Keratinocyte (primary cell): Measurements from ENCODE around the gene ZNF555. TPM values are rescaled to one million over a fixed set of nuclear protein-coding genes. Genes with fewer than 3 reads are reported as not detected.
A peak's percentile ranks its signal among the peaks of the same experiment; 100 is the strongest.
"Not testable (repeated sequence)": the region's sequence is repeated elsewhere in the genome, so short reads cannot be mapped to it uniquely, and the experiment has no call there.

Experiments
- DNase-seq: peaks from one replicate; pipeline ENCODE4 v3.0.0-alpha.2; 2011; ENCODE audit warnings: low read depth, missing footprints, low spot score
- FAIRE-seq: peaks from 2 replicates; lab custom pipeline; 2011; peaks lifted over from hg19 to GRCh38; lab: Jason Lieb, UNC
- H2AFZ ChIP-seq: 2 replicates; pipeline ENCODE4 v1.6.0; 2012; ENCODE audit warnings: low read length, control low read depth, inconsistent platforms; ENCODE audit not compliant: control insufficient read depth
- H3K27ac ChIP-seq: 2 replicates; pipeline ENCODE4 v1.5.1; 2011; ENCODE audit warnings: low read length; ENCODE audit not compliant: control insufficient read depth, insufficient read depth
- H3K27me3 ChIP-seq: 3 replicates; pipeline ENCODE4 v1.6.0; 2011; ENCODE audit warnings: low read length; ENCODE audit not compliant: control insufficient read depth, insufficient read depth; ENCODE audit errors: extremely low read depth
- H3K36me3 ChIP-seq, 2 experiments: 2 replicates in 1 of 2; 3 replicates in 1 of 2; pipeline ENCODE4 v1.5.1; 2011; ENCODE audit warnings: low read length in 2 of 2, mild to moderate bottlenecking in 1 of 2; ENCODE audit not compliant: control insufficient read depth in 2 of 2, insufficient read depth in 2 of 2; ENCODE audit errors: extremely low read depth in 1 of 2
- H3K4me1 ChIP-seq: 3 replicates; pipeline ENCODE4 v1.5.1; 2011; ENCODE audit warnings: low read length; ENCODE audit not compliant: control insufficient read depth, insufficient read depth; ENCODE audit errors: extremely low read depth
- H3K4me2 ChIP-seq: 3 replicates; pipeline ENCODE4 v1.6.0; 2011; ENCODE audit warnings: low read depth, low read length; ENCODE audit not compliant: control insufficient read depth, insufficient read depth; ENCODE audit errors: extremely low read depth
- H3K4me3 ChIP-seq, 3 experiments: fragments of 200-600 bp in 1 of 3; sonication (generic) in 1 of 3; 2 replicates in 2 of 3; 3 replicates in 1 of 3; pipeline ENCODE4 v1.5.1; 2011 to 2016; ENCODE audit warnings: low read length in 3 of 3, mild to moderate bottlenecking in 3 of 3, control low read depth in 2 of 3, inconsistent platforms in 1 of 3, low read depth in 1 of 3, mixed read lengths in 1 of 3, mixed run types in 1 of 3, moderate library complexity in 1 of 3; ENCODE audit not compliant: control insufficient read depth in 2 of 3, insufficient read depth in 2 of 3; ENCODE audit errors: extremely low read depth in 1 of 3
- H3K79me2 ChIP-seq: 2 replicates; pipeline ENCODE4 v1.6.0; 2012; ENCODE audit warnings: low read length; ENCODE audit not compliant: control insufficient read depth, insufficient read depth
- H3K9ac ChIP-seq: 3 replicates; pipeline ENCODE4 v1.6.0; 2011; ENCODE audit warnings: low read length; ENCODE audit not compliant: control insufficient read depth, insufficient read depth; ENCODE audit errors: extremely low read depth
- H3K9me1 ChIP-seq: 3 replicates; pipeline ENCODE4 v1.6.0; 2011; ENCODE audit warnings: low read length; ENCODE audit not compliant: control insufficient read depth, insufficient read depth; ENCODE audit errors: extremely low read depth
- H3K9me3 ChIP-seq: 2 replicates; pipeline ENCODE4 v1.5.1; 2012; ENCODE audit warnings: low read depth, low read length; ENCODE audit not compliant: control insufficient read depth
- H4K20me1 ChIP-seq: 3 replicates; pipeline ENCODE4 v1.6.0; 2011; ENCODE audit warnings: low read length; ENCODE audit not compliant: control insufficient read depth, insufficient read depth; ENCODE audit errors: extremely low read depth
- CTCF ChIP-seq, 3 experiments: IDR thresholded peaks in 1 of 3; conservative IDR thresholded peaks in 1 of 3; optimal IDR thresholded peaks in 1 of 3; 2 replicates in 2 of 3; 3 replicates in 1 of 3; pipeline versions ENCODE3 to v1.5.1; 2011; ENCODE audit warnings: low read length in 3 of 3, mild to moderate bottlenecking in 3 of 3, moderate library complexity in 2 of 3, control low read depth in 1 of 3, inconsistent platforms in 1 of 3; ENCODE audit not compliant: insufficient read depth in 2 of 3; ENCODE audit errors: extremely low read depth in 1 of 3
- EZH2 ChIP-seq: IDR thresholded peaks from one replicate; pipeline ENCODE4 v1.6.1; 2012; ENCODE audit warnings: inconsistent platforms, mild to moderate bottlenecking, low read length, moderate library complexity
- dilution Hi-C: fragments of 300-500 bp; cut with MboI; formaldehyde crosslinking; loops from one replicate; pipeline ENCODE4 v1.7.0; 2020; ENCODE audit warnings: low sequenced_read_pairs; ENCODE audit not compliant: extremely low pct_ligation_motif_present
- polyA plus RNA-seq, 5 experiments: library from polyadenylated mRNA; depleted of rRNA in 3 of 5; stranded (reverse) in 3 of 5; stranded (forward) in 1 of 5; unstranded in 1 of 5; fragments of >200 nt; gene quantifications; 1 replicate in 1 of 5; 2 replicates in 3 of 5; 3 replicates in 1 of 5; pipeline versions ENCODE4 v1.2.1 to v1.2.3, GENCODE V29; 2011 to 2012; ENCODE audit warnings: missing spikeins in 2 of 5, low read depth in 1 of 5, low replicate concordance in 1 of 5

The ZNF555 gene
- polyA plus RNA-seq, 1 donor (not counting 4 experiments of a cell fraction or from before 2014, with no cell fraction given): 4.3 TPM

- H3K36me3 ChIP-seq: peaks cover 10 to 15% of the 10 kb centered on the region in 2 experiments
- no peak for DNase-seq
- TF ChIP-seq CTCF (optimal IDR thresholded peaks at IDR 0.05 in 1 of 3, IDR thresholded peaks at IDR 0.05 in 1 of 3, conservative IDR thresholded peaks at IDR 0.05 in 1 of 3; ENCODE audit: extremely low read depth in 1 of 3, insufficient read depth in 2 of 3, low read length in 3 of 3) (no peak), EZH2 (no peak)
These were observed 26.1 kb upstream of the ZNF555 start for GRCh38 chr19:2815191-2815614.

GRCh38 chr19:2815923-2816322 lies 25.4 kb upstream of the ZNF555 start:
- Histone ChIP-seq H3K36me3 (peaks cover 9 to 10% of the 10 kb centered on the region in 2 experiments), H2AFZ (no peak overlapping the region), H3K79me2 (peaks cover 4% of the 10 kb centered on the region), H3K4me1 (peaks cover 7% of the 10 kb centered on the region), H3K27ac (no peak overlapping the region), H3K9ac (no peak overlapping the region), H3K9me3 (no peaks in the 10 kb centered on the region), H3K27me3 (no peaks in the 10 kb centered on the region), H3K4me2 (no peak overlapping the region), H3K9me1 (no peaks in the 10 kb centered on the region), H3K4me3 (no peak overlapping the region), H4K20me1 (no peaks in the 10 kb centered on the region)
- DNase-seq (no peak), FAIRE-seq (no peak)
- dilution Hi-C loops: no loop called here
- no peak for TF ChIP-seq EZH2

More at GRCh38 chr19:2815191-2815614, 26.1 kb upstream of the ZNF555 start:
- no peaks in the 10 kb centered on the region for H3K9me1 ChIP-seq
- no peak overlapping the region for H2AFZ ChIP-seq
- peaks cover under 1% of the 10 kb centered on the region for H3K4me1 ChIP-seq
- H3K9me3 ChIP-seq: no peaks in the 10 kb centered on the region
- H3K27me3 ChIP-seq: no peaks in the 10 kb centered on the region
- no peak overlapping the region for H3K27ac ChIP-seq
- peaks cover 1% of the 10 kb centered on the region for H3K79me2 ChIP-seq
- H3K4me2 ChIP-seq: no peak overlapping the region
- no peak overlapping the region for H3K4me3 ChIP-seq
- no peaks in the 10 kb centered on the region for H4K20me1 ChIP-seq
- no peak overlapping the region for H3K9ac ChIP-seq
- no peak for FAIRE-seq
- dilution Hi-C loops: no loop called here

GRCh38 chr19:2816641-2817040 lies 24.6 kb upstream of the ZNF555 start:
- Histone ChIP-seq H3K27me3 (no peaks in the 10 kb centered on the region), H2AFZ (no peak overlapping the region), H3K9me1 (no peaks in the 10 kb centered on the region), H3K9ac (no peak overlapping the region), H3K9me3 (no peaks in the 10 kb centered on the region), H3K36me3 (peaks cover 5 to 10% of the 10 kb centered on the region in 2 experiments), H3K27ac (no peak overlapping the region), H3K4me1 (peaks cover 7% of the 10 kb centered on the region), H3K4me3 (no peak overlapping the region), H3K4me2 (no peak overlapping the region), H4K20me1 (no peaks in the 10 kb centered on the region), H3K79me2 (peaks cover 4% of the 10 kb centered on the region)
- dilution Hi-C loops: no loop called here
- FAIRE-seq: no peak
- DNase-seq: no peak
- TF ChIP-seq EZH2: no peak

- H3K27ac ChIP-seq: not testable (repeated sequence)
These were observed 23.9 kb upstream of the ZNF555 start for GRCh38 chr19:2817237-2817829.

More at GRCh38 chr19:2817237-2817829, 23.9 kb upstream of the ZNF555 start:
- H4K20me1 ChIP-seq, H3K4me2 ChIP-seq, H3K9me3 ChIP-seq, H3K79me2 ChIP-seq, H2AFZ ChIP-seq, H3K9me1 ChIP-seq, H3K9ac ChIP-seq, H3K4me1 ChIP-seq, FAIRE-seq, H3K27me3 ChIP-seq, dilution Hi-C loops, H3K4me3 ChIP-seq: not testable (repeated sequence)
- peak; percentile 17 for DNase-seq
- H3K36me3 ChIP-seq: peaks cover 5 to 10% of the 10 kb centered on the region in 2 experiments
